ENCODE data around the gene WDR18.

DNA sequence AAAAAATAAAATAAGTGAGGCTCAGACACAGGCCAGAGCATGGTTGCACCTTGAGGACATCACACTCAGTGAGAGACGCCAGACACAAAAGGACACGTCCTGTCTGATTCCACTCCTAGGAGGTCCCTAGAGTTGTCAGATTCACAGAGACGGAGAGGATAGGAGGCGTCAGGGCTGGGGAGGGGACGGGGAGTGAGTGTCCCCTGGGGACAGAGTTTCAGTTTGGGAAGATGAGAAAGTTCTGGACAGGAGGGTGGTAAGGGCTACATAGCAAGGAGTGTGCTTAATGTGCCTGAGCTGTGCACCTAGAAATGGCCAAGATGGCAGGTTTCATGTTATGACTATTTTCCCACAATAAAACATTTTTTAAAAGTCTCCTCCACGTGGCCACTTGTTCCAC, 13.9 kb downstream of the WDR18 start:
- TF ChIP-seq, protein P1, sequence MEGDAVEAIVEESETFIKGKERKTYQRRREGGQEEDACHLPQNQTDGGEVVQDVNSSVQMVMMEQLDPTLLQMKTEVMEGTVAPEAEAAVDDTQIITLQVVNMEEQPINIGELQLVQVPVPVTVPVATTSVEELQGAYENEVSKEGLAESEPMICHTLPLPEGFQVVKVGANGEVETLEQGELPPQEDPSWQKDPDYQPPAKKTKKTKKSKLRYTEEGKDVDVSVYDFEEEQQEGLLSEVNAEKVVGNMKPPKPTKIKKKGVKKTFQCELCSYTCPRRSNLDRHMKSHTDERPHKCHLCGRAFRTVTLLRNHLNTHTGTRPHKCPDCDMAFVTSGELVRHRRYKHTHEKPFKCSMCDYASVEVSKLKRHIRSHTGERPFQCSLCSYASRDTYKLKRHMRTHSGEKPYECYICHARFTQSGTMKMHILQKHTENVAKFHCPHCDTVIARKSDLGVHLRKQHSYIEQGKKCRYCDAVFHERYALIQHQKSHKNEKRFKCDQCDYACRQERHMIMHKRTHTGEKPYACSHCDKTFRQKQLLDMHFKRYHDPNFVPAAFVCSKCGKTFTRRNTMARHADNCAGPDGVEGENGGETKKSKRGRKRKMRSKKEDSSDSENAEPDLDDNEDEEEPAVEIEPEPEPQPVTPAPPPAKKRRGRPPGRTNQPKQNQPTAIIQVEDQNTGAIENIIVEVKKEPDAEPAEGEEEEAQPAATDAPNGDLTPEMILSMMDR (IDR thresholded peaks at IDR 0.05; ENCODE audit: low read length) = no peak
- TF ChIP-seq EZH2 (IDR thresholded peaks at IDR 0.05; ENCODE audit: borderline replicate concordance, low read length) = no peak

All from OCI-LY1 (cell line).